GM19035 (cell line): Measurements from ENCODE around the gene PLPPR5.
"Not testable (repeated sequence)": the region's sequence is repeated elsewhere in the genome, so short reads cannot be mapped to it uniquely, and the experiment has no call there.

Source experiments
- ATAC-seq: cut with Tn5 transposase; IDR thresholded peaks from one replicate; pipeline ENCODE4 v1.9.1; 2021; ENCODE audit not compliant: unreplicated experiment

The PLPPR5 gene

DNA sequence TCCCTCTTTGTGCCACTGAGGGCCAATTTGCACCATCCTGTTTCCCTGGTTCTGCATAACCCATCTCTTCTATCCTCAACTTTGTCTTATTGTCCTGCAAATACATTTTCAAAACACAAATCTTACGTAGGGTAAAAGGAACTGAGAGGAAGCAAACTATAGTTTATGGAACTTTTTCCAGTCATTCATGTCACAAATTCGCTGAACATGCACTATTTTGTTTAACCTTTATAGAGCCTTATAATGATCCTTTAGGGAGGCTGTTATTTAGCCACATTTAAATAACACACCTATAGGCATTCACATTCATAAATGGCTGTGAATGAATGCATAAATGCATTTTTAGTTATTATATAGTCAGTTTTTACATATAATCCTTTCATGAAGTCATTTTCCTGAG is 85.0 kb downstream of the PLPPR5 start:
- no peak for ATAC-seq

- no peak for ATAC-seq
Observed at GRCh38 chr1:98919211-98919610, 85.5 kb downstream of the PLPPR5 start.

GRCh38 chr1:98914547-98914946 is 90.1 kb downstream of the PLPPR5 start:
- ATAC-seq: no peak

DNA sequence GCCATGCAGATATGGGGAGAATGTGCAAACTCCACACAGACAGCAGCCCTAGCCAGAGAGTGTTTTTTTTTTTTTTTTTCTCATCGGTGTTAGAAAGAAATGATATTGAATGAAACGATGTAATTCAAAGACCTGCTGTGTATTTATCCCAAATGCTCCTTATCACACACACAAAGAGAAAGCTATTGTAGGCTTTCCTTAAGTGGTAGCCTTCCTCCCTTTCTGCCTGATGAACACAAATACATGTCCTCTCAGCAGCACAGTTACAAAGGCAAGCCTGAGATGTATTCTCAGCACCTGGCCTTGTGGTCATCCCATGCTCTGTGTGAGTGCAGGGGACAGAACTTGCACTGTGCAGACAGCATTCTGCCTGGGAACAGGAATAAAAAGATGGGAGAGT is 93.8 kb downstream of the PLPPR5 start:
- no peak for ATAC-seq

- no peak for ATAC-seq
Observed at GRCh38 chr1:98908980-98909379, 95.7 kb downstream of the PLPPR5 start.

DNA sequence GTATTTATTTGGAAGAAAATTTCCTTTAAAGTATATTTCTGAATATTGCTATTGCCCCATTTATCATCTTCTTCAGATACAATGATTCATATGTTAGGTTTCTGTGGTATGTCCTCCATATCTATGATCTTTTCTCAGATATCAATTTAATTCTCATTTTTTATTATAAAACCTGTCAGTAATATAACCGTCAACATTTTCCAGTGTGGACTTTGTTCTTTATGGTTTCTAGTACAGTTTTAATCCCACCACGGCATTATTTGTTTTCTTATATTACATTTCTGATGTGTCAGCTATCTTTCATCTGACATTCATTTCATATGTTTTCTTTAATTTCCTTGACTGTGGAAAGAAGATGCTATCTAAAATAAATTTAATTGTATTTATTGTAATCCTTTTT is 97.9 kb downstream of the PLPPR5 start:
- ATAC-seq: no peak

GRCh38 chr1:98906361-98906760 is 98.3 kb downstream of the PLPPR5 start:
- no peak for ATAC-seq

GRCh38 chr1:98904684-98905083 is 100.0 kb downstream of the PLPPR5 start:
- no peak for ATAC-seq

DNA sequence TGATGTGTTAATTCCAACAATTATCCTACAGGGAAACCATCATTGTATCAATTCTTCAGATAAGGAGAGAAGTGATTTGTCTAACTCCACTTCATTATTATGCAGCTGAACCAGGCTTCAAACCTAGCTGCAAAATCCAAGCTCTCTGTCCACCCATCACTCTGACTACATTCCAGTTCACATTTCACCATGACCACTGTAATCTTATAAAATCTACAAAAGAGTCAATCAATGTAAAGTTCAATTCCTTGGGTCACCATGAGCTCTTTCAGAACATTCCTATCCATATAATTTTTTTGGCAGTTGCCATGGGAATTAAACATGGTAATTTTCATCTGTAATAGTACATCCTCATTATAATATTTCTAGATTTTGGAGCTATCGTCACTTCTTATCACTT is 100.9 kb downstream of the PLPPR5 start:
- ATAC-seq: no peak

DNA sequence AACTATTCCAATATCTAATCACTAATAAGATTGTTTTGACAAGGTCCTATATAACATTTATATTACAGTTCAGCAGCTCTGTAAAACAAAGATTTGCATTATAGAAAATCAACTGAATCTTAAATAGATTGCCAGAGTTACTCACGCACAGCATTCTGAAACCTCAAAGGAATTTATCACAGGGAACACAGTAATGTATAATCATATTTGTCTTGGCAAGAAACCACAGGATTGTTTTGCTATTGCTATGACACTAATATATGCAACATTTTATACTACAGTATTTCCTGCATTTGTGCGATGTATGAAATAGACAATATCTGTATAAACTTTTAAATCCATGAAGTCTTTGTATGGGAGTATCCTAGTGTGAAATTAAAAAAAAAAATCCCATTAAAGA is 101.4 kb downstream of the PLPPR5 start:
- no peak for ATAC-seq

DNA sequence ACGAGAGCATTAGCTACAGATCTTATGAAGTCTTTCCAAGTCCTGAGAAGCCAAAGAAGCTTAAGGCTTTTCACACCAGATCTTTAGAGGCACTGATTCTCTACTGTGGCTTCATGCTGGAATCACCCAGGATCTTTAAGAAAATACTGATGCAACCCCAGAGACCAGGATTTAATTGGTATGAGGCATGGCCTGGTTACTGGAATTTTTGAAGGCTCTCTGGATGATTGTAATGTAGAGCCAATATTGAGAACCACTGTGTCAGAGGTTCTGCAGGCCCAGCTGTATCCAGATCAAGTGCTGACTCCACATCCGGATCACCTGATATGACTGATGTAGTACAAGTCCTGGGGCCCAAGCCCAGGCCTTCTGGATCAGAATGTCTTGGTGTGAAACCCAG is 105.7 kb downstream of the PLPPR5 start:
- ATAC-seq: no peak

GRCh38 chr1:98897479-98897878 is 107.2 kb downstream of the PLPPR5 start:
- ATAC-seq: no peak

GRCh38 chr1:98896711-98897445 is 107.8 kb downstream of the PLPPR5 start:
- no peak for ATAC-seq

- ATAC-seq: no peak
Observed at GRCh38 chr1:98893371-98893770, 111.3 kb downstream of the PLPPR5 start.

DNA sequence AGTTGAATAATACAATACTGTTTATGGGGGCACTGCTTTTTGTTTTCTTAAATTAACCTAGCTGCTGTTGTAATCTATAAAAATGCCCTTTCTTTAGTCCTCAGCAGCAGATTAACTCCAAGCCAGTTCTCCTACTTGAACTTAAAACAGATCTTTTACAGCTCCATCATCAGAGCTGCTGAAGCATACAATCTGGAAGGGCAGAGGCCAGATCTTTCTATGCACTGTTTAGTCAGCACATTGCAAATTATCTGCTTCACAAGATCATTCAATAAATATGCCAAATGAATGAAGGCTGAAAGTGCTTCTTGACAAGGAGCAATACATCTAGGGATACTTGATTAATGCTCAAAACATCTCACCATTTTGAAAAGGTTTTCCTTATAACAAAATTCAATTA is 115.8 kb downstream of the PLPPR5 start:
- ATAC-seq: no peak

GRCh38 chr1:98887507-98887906 is 117.2 kb downstream of the PLPPR5 start:
- ATAC-seq: no peak

- ATAC-seq: no peak
Observed at GRCh38 chr1:98884864-98885263, 119.8 kb downstream of the PLPPR5 start.

GRCh38 chr1:98881901-98882300 is 122.8 kb downstream of the PLPPR5 start:
- no peak for ATAC-seq

GRCh38 chr1:98881234-98881633 is 123.4 kb downstream of the PLPPR5 start:
- ATAC-seq: not testable (repeated sequence)

DNA sequence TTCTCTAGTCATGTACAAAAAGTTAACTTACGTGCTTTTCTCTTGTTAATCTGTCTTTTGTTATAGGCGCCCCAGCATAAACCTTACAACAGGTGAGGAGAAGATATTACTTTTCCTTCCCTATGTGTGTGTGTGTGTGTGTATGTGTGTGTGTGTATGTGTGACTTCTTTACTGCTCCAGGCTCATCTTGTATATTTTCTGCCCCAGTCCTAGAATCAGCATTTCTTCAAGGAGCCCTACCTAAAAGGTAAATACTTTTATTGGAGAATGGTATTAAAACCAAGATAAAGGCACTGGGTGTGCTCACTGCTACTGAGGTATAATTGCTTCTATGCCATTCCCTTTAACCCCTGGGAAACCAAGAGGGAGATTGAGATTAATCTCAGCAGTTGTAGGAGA is 129.8 kb downstream of the PLPPR5 start:
- ATAC-seq: no peak

DNA sequence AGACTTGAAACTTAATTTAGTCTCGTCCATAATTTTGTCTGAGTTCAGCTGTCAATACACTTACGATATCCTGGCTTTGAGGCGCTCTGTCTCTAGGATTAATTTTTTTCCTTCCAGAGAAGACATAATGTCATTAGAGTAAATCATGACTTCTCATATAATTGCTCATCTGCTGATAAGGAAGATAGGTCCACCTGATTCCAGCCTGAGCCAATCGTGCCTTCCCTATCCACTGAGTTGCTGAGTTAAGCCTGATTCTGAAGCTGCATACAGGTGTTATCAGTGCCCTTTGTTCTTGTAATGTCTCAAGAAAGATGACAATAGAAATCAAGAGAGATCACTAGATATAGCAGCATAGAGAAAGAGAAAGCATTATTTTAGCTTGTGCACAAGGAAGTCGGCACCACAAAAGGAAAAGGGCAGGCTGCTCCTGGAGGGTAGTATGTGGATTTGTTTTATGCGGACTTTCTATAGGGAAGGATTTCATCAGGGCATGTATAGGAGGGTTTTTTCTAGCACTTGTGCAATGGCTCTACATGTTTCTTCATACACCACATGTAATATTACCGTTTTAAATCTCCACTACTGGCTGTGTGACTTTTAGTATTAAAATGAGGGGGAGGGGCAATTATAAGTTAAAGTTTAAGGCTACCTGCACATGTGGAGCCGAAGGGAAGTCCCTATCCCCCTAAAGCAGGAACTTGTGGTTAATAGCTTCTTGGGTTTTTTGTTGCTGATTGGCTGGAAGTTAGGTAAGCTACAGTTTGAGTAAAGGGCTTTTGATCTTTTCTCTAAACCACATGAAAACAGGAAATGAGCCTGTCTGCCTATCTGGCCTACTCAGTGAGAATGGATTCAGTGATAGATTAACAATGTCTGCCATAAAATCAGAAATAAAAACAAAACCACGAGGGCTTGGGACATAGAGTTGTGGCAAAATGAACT is 133.4 kb downstream of the PLPPR5 start:
- peak; percentile 97 for ATAC-seq

- no peak for ATAC-seq
Observed at GRCh38 chr1:98865796-98866195, 138.9 kb downstream of the PLPPR5 start.
